GM12864 (cell line): ENCODE data around the gene KLK8.

Experiments
- DNase-seq: peaks from one replicate; pipeline ENCODE4 v3.0.0-alpha.2; 2011; ENCODE audit warnings: low read depth
- H3K4me3 ChIP-seq: 2 replicates; pipeline ENCODE4 v1.5.1; 2011; ENCODE audit warnings: mild to moderate bottlenecking, low read depth, low read length, control low read depth
- TF ChIP-seq, protein P1 (sequence below): IDR thresholded peaks from 2 replicates; pipeline ENCODE4 v1.5.1; 2011; ENCODE audit warnings: low read depth, mild to moderate bottlenecking, moderate library complexity, low read length, control low read depth, inconsistent platforms; ENCODE audit errors: missing control alignments

The KLK8 gene

GRCh38 chr19:51025809-51026553 lies 24.6 kb upstream of the KLK8 start:
- DNase-seq = no peak
- H3K4me3 ChIP-seq = no peak overlapping the region
- TF ChIP-seq, protein P1, sequence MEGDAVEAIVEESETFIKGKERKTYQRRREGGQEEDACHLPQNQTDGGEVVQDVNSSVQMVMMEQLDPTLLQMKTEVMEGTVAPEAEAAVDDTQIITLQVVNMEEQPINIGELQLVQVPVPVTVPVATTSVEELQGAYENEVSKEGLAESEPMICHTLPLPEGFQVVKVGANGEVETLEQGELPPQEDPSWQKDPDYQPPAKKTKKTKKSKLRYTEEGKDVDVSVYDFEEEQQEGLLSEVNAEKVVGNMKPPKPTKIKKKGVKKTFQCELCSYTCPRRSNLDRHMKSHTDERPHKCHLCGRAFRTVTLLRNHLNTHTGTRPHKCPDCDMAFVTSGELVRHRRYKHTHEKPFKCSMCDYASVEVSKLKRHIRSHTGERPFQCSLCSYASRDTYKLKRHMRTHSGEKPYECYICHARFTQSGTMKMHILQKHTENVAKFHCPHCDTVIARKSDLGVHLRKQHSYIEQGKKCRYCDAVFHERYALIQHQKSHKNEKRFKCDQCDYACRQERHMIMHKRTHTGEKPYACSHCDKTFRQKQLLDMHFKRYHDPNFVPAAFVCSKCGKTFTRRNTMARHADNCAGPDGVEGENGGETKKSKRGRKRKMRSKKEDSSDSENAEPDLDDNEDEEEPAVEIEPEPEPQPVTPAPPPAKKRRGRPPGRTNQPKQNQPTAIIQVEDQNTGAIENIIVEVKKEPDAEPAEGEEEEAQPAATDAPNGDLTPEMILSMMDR = no peak

DNA sequence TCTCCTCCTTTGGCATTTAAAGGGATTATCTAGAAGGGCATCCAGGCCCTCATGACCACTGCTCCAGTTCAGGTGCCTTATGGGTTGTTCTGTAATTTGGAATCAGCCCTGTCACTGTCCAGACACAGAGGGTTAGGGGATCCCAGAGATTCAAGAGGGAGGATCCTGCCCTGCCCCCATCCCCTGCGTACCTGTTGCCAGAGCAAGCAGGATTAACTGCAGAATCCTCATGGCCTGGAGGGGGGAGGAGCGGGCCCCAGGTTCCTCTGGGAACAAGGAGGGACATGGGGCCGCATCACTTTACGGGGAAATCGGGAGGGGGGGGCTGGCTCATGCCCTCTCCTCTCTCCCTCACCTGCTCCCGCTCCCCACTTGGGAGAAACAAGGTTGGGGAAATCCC lies 24.0 kb upstream of the KLK8 start:
- H3K4me3 ChIP-seq = no peak overlapping the region
- no peak for DNase-seq
- TF ChIP-seq, protein P1 = no peak

DNA sequence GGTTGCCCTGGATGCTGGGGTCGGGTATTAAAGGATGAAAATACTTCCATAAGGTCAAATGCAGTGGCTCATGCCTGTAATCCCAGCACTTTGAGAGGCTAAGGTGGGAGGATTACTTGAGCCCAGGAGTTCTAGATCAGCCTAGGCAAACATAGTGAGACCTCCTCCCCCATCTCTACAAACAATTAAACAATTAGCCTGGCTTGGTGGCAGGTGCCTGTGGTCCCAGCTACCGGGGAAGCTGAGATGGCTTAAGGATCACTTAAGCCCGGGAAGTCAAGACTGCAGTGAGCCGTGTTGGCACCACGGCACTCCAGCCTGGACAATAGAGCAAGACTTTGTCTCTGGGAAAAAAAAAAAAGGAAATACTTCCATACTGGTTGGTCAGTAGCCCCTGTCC lies 23.5 kb upstream of the KLK8 start:
- H3K4me3 ChIP-seq = no peak overlapping the region
- TF ChIP-seq, protein P1 = no peak
- DNase-seq = no peak

DNA sequence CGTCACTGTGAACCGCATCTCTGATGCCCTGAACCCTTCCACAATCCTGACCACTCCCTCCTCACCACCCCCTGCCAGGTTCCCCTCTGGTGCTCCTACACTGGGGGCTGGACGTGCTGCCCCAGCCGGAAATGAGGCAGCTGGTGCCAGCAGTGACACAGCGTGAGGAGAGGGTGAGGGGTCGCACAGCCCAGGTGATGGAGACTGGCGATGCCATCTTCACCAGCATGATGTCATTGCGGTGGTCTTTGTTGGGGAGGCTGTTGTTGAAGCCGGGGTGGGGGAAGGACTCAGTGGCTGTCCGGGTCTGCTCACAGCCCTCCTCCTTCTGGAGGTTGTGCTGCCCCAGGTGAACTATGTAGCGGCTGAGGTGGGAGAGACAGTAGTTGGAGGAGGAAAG lies 22.5 kb upstream of the KLK8 start:
- TF ChIP-seq, protein P1 = no peak
- H3K4me3 ChIP-seq = no peak overlapping the region
- DNase-seq = no peak

- TF ChIP-seq, protein P1 = no peak
- DNase-seq = no peak
- no peak overlapping the region for H3K4me3 ChIP-seq
Measured at GRCh38 chr19:51022526-51022925, 21.1 kb upstream of the KLK8 start.

- no peak for DNase-seq
- TF ChIP-seq, protein P1 = peak; percentile 53
- no peak overlapping the region for H3K4me3 ChIP-seq
Measured at GRCh38 chr19:51020988-51021651, 19.7 kb upstream of the KLK8 start.
